ENCODE data around the gene BCL7C.

Gene BCL7C

DNA sequence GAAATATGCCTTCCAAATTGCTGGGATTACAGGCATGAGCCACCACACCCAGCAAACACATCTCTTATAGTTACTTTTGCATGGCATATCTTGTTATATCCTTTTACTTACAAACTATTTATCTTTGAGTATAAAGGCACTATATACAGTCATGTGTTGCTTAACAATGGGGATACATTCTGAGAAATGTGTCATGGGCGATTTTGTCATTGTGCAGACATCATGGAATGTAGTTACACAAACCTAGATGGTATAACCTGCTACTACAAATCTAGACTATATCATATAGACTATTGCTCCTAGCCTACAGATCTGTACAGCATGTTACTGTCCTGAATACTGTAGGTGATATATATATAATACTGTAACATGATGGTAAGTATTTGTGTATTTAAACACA is 43.6 kb downstream of the BCL7C start:
- Histone ChIP-seq H3K4me3 (ENCODE audit: low read depth in 1 of 2, low read length in 2 of 2) (no peak overlapping the region), H3K4me1 (ENCODE audit: control insufficient read depth in 1 of 2, insufficient read depth in 2 of 2, low read length in 2 of 2) (peaks cover 0 to 3% of the 10 kb centered on the region in 2 donors), H3K27me3 (ENCODE audit: low read depth, low read length) (no peaks in the 10 kb centered on the region), H3K36me3 (ENCODE audit: control insufficient read depth in 1 of 2, insufficient read depth in 2 of 2, low read length in 2 of 2) (no peaks in the 10 kb centered on the region), H3K27ac (ENCODE audit: low read length) (no peak overlapping the region), H3K9me3 (ENCODE audit: control insufficient read depth in 1 of 2, low read length in 2 of 2) (no peaks in the 10 kb centered on the region)

DNA sequence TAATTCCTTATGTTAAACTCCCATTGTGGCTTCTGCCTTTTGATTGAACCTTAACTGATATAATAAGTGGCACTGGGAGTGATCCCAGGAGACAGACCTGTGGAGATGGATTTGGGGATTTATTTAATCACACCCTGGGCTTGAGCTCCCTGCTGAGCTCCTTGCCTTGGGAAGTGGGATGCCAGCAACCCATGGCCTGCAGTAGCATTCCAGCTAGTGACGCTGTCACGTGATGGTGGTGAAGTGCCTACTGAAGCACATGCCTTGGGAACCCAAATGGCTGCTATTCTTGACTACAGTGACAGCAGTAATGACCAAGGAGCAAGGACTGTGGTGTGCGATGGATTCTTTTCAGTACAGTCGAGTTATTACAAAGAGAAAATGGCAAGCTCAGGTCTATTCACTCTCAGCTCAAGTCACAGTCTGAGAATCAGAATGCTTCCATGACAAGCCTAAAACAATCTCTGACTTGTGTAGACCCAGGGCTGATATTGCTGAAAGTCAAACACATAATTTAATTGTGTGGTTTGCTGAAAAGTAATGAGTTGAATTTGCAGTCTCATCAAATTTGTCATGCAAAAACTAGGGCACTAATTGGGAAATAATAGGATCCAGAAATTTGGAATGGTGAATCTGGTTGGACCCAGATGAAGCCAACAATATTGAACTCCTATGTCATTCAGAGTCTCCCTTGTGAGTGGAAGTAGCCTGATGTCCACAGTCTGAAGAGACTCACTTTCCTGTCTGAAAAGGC is 47.1 kb downstream of the BCL7C start:
- H3K9me3 ChIP-seq (ENCODE audit: control insufficient read depth in 1 of 2, low read length in 2 of 2), result no peaks in the 10 kb centered on the region
- H3K4me3 ChIP-seq (ENCODE audit: low read depth in 1 of 2, low read length in 2 of 2), result no peak overlapping the region
- peaks cover 0 to 8% of the 10 kb centered on the region in 2 donors for H3K4me1 ChIP-seq (ENCODE audit: control insufficient read depth in 1 of 2, insufficient read depth in 2 of 2, low read length in 2 of 2)
- H3K36me3 ChIP-seq (ENCODE audit: control insufficient read depth in 1 of 2, insufficient read depth in 2 of 2, low read length in 2 of 2), result no peaks in the 10 kb centered on the region
- no peaks in the 10 kb centered on the region for H3K27me3 ChIP-seq (ENCODE audit: low read depth, low read length)
- no peak overlapping the region for H3K27ac ChIP-seq (ENCODE audit: low read length)

DNA sequence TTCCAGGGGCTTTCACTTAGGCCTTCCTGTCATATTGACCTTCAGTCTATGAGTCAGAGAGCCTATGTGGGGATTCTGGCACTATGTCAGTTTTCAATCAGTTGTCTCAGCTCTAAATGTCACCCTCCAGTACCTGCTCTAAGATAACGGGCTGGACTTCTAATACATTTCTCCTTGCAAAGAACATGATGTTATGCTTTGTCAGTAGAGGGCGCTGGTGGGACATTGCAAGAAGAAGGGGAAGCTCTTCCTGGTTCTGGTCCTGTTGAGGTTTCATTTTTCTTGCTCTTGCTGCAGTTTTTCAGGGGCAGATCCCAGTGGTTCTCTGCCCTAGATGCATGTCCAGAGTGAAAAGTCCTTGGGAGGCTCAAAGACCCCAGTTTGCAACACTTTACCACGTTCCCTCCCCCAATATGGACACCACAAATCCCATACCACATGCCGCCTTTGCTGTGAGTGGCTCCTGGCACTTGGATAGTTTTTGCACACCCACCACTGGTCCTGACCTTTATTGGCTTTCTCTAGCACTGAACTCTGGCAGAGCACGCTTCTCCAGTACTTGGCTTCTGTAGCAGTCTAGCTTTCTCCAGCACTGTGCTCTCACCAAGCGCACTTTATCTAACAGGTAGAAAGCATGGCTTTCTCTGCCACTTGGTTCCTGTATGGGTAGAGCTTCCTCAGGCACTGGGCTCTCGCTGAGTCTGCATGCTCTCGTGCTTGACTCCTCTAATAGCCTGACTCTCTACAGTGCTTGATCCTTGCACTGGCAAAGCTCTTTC is 49.0 kb downstream of the BCL7C start:
- Histone ChIP-seq H3K4me3 (ENCODE audit: low read depth in 1 of 2, low read length in 2 of 2) (peak overlapping the region; percentile 38 to 44), H3K9me3 (ENCODE audit: control insufficient read depth in 1 of 2, low read length in 2 of 2) (no peaks in the 10 kb centered on the region), H3K36me3 (ENCODE audit: control insufficient read depth in 1 of 2, insufficient read depth in 2 of 2, low read length in 2 of 2) (no peaks in the 10 kb centered on the region), H3K27me3 (ENCODE audit: low read depth, low read length) (no peaks in the 10 kb centered on the region), H3K4me1 (ENCODE audit: control insufficient read depth in 1 of 2, insufficient read depth in 2 of 2, low read length in 2 of 2) (peaks cover 0 to 8% of the 10 kb centered on the region in 2 donors), H3K27ac (ENCODE audit: low read length) (no peak overlapping the region)

DNA sequence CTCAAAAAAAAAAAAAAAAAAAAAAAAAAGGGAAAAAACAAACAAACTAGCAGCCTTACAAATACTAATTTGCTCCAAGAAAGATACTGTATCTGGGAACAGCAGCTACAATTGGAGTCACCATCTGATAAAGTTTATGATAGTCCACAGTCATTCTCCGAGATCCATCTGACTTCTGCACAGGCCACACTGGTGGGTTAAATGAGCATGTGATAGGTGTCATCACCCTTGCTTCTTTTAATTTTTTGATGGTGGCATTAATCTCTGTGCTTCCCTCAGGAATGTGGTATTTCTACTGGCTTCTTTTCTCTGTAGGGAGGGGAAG is 49.6 kb downstream of the BCL7C start:
- no peak overlapping the region for H3K27ac ChIP-seq (ENCODE audit: low read length)
- H3K4me3 ChIP-seq (ENCODE audit: low read depth in 1 of 2, low read length in 2 of 2), result no peak overlapping the region
- no peaks in the 10 kb centered on the region for H3K27me3 ChIP-seq (ENCODE audit: low read depth, low read length)
- no peaks in the 10 kb centered on the region for H3K9me3 ChIP-seq (ENCODE audit: control insufficient read depth in 1 of 2, low read length in 2 of 2)
- H3K4me1 ChIP-seq (ENCODE audit: control insufficient read depth in 1 of 2, insufficient read depth in 2 of 2, low read length in 2 of 2), result peaks cover 0 to 8% of the 10 kb centered on the region in 2 donors
- no peaks in the 10 kb centered on the region for H3K36me3 ChIP-seq (ENCODE audit: control insufficient read depth in 1 of 2, insufficient read depth in 2 of 2, low read length in 2 of 2)

DNA sequence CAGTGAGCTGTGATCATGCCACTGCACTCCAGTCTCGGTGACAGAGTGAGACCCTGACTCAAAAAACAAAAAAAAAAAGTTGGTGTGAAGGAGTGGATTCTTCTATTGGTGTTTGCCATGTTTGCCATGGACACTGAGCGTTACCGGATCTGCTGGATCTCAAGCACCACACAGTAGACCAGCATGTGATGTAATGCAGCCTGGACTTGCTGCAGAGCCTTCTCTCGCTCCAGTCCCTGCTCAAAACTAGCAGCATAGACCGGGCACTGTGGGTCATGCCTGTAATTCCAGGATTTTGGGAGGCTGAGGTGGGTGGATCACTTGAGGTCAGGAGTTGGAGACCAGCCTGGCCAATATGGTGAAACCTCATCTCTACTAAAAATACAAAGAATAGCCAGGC is 50.4 kb downstream of the BCL7C start:
- no peaks in the 10 kb centered on the region for H3K36me3 ChIP-seq (ENCODE audit: control insufficient read depth in 1 of 2, insufficient read depth in 2 of 2, low read length in 2 of 2)
- H3K27me3 ChIP-seq (ENCODE audit: low read depth, low read length), result no peaks in the 10 kb centered on the region
- no peaks in the 10 kb centered on the region for H3K9me3 ChIP-seq (ENCODE audit: control insufficient read depth in 1 of 2, low read length in 2 of 2)
- H3K4me1 ChIP-seq (ENCODE audit: control insufficient read depth in 1 of 2, insufficient read depth in 2 of 2, low read length in 2 of 2), result peaks cover 0 to 8% of the 10 kb centered on the region in 2 donors
- no peak overlapping the region for H3K27ac ChIP-seq (ENCODE audit: low read length)
- no peak overlapping the region for H3K4me3 ChIP-seq (ENCODE audit: low read depth in 1 of 2, low read length in 2 of 2)

DNA sequence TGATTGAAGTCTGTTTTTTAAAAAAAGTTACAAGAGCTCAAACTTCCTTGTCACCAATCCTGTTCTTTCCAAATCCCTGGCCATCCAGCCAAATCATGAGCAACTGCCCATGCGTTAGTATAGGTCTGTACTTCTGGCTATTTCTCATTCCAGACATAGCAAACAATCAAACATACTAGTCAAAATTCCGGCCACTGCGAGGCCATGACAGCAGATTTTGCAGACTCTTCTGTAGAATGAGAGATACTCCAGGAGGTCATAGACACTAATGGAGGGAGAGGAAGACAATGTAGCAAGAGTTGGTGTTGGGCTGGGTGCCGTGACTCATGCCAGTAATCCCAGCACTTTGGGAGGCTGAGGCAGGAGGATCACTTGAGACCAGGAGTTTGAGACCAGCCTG is 50.9 kb downstream of the BCL7C start:
- no peak overlapping the region for H3K4me3 ChIP-seq (ENCODE audit: low read depth in 1 of 2, low read length in 2 of 2)

DNA sequence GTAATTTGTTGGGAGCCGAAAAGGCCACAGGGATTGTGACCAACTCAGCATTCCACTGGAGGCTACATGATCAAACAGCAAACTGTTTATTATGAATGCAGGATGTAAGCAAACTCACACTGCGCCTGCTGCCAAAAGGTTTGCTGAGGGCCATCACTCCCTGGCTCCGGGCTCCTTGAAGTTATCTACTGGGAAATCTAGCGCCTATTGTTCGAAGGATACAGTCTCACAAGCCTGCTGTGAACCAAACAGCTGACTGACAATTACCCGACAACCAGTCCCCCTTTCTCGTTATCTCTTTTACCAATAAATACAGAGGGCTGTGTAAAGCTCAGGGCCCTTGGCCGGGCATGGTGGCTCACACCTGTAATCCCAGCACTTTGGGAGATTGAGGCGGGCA is 52.5 kb downstream of the BCL7C start:
- Histone ChIP-seq H3K4me3 (ENCODE audit: low read depth in 1 of 2, low read length in 2 of 2) (no peak overlapping the region), H3K27me3 (ENCODE audit: low read depth, low read length) (no peaks in the 10 kb centered on the region), H3K9me3 (ENCODE audit: control insufficient read depth in 1 of 2, low read length in 2 of 2) (no peaks in the 10 kb centered on the region), H3K27ac (ENCODE audit: low read length) (no peak overlapping the region), H3K4me1 (ENCODE audit: control insufficient read depth in 1 of 2, insufficient read depth in 2 of 2, low read length in 2 of 2) (peaks cover 0 to 8% of the 10 kb centered on the region in 2 donors), H3K36me3 (ENCODE audit: control insufficient read depth in 1 of 2, insufficient read depth in 2 of 2, low read length in 2 of 2) (no peaks in the 10 kb centered on the region)

More for the DNA sequence above, 50.9 kb downstream of the BCL7C start:
- Histone ChIP-seq H3K27me3 (ENCODE audit: low read depth, low read length) (no peaks in the 10 kb centered on the region), H3K9me3 (ENCODE audit: control insufficient read depth in 1 of 2, low read length in 2 of 2) (no peaks in the 10 kb centered on the region), H3K4me1 (ENCODE audit: control insufficient read depth in 1 of 2, insufficient read depth in 2 of 2, low read length in 2 of 2) (peaks cover 0 to 8% of the 10 kb centered on the region in 2 donors), H3K27ac (ENCODE audit: low read length) (no peak overlapping the region), H3K36me3 (ENCODE audit: control insufficient read depth in 1 of 2, insufficient read depth in 2 of 2, low read length in 2 of 2) (no peaks in the 10 kb centered on the region)

DNA sequence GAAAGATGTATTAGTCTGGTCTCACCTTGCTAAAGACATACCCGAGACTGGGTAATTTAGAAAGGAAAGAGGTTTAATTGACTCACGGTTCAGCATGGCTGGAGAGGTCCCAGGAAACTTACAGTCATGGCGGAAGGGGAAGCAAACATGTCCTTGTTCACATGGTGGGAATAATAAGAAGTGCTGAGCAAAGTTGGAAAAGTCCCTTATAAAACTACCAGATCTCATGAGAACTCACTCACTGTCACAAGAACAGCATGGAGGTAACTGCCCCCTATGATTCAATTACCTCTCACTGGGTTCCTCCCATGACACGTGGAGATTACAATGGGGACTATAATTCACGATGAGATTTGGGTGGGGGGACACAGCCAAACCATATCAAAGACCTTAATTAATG is 53.3 kb downstream of the BCL7C start:
- H3K27me3 ChIP-seq (ENCODE audit: low read depth, low read length), result no peaks in the 10 kb centered on the region
- no peaks in the 10 kb centered on the region for H3K36me3 ChIP-seq (ENCODE audit: control insufficient read depth in 1 of 2, insufficient read depth in 2 of 2, low read length in 2 of 2)
- no peak overlapping the region for H3K4me3 ChIP-seq (ENCODE audit: low read depth in 1 of 2, low read length in 2 of 2)

DNA sequence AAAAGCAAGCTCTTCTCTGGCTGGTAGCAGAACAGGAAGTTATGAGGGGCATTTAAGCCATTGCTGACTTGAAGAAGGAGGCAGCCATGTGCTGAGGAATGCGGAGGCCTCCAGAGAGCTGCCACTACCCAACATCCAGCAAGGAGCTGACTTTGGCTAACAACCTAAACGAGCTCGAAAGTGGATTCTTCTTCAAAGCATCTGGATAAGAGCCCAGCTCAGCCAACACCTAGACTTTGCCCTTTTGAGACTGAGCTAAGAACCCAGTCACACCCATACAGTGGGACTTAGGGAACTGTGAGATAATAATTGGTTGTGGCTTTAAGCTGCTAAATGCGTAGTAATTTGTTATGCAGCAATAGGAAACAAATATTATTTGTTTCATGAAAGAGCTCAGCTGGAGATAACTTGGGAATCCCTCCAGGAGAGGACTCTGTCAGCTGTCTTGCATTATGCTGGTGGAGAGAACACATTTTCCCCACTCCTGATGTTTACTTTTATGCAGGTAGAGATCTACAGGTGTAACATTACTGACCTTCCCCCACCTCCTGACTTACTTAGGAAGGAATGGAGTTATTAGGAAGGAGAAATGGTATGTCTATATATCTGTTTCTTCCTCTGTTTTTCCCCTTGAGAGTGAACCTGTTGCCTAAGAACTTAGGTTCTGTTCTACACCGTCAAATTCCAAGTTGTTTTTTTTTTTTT is 54.2 kb downstream of the BCL7C start:
- Histone ChIP-seq H3K4me3 (ENCODE audit: low read depth in 1 of 2, low read length in 2 of 2) (no peak overlapping the region), H3K27ac (ENCODE audit: low read length) (peak overlapping the region; percentile 49), H3K27me3 (ENCODE audit: low read depth, low read length) (no peaks in the 10 kb centered on the region), H3K9me3 (ENCODE audit: control insufficient read depth in 1 of 2, low read length in 2 of 2) (no peaks in the 10 kb centered on the region), H3K4me1 (ENCODE audit: control insufficient read depth in 1 of 2, insufficient read depth in 2 of 2, low read length in 2 of 2) (no peaks in the 10 kb centered on the region), H3K36me3 (ENCODE audit: control insufficient read depth in 1 of 2, insufficient read depth in 2 of 2, low read length in 2 of 2) (no peaks in the 10 kb centered on the region)

More for the DNA sequence above, 53.3 kb downstream of the BCL7C start:
- H3K27ac ChIP-seq (ENCODE audit: low read length), result no peak overlapping the region
- peaks cover 0 to 8% of the 10 kb centered on the region in 2 donors for H3K4me1 ChIP-seq (ENCODE audit: control insufficient read depth in 1 of 2, insufficient read depth in 2 of 2, low read length in 2 of 2)
- no peaks in the 10 kb centered on the region for H3K9me3 ChIP-seq (ENCODE audit: control insufficient read depth in 1 of 2, low read length in 2 of 2)

DNA sequence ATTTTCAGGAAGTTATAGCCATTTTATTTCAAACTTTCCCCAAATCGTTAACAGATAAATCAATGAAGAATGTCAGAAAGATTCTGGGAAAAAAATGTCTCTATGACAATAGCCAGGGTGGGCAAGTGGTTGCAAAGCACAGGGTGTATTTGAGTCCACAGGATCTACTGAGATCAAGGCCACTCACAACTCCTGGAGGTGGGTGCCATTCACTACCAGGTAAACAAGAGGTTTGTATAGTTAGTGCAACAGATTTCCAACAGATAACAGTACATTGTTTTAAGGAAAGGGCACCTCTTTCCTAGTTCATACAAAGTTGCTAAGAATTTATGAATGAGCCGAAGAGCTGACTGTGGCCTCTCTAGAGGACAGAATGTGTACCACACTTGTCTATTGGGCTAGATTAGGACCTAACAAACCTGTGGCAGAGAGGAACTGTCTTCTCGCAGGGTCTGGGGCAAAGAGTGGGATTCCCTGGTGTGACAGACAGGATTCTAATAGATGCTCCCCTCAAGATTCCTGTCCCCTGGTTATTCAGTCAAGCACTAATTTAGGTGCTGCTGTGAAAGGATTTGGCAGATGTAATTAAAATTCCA is 54.9 kb downstream of the BCL7C start:
- Histone ChIP-seq H3K27me3 (ENCODE audit: low read depth, low read length) (no peaks in the 10 kb centered on the region), H3K4me3 (ENCODE audit: low read depth in 1 of 2, low read length in 2 of 2) (no peak overlapping the region), H3K4me1 (ENCODE audit: control insufficient read depth in 1 of 2, insufficient read depth in 2 of 2, low read length in 2 of 2) (no peaks in the 10 kb centered on the region), H3K9me3 (ENCODE audit: control insufficient read depth in 1 of 2, low read length in 2 of 2) (no peaks in the 10 kb centered on the region), H3K36me3 (ENCODE audit: control insufficient read depth in 1 of 2, insufficient read depth in 2 of 2, low read length in 2 of 2) (peaks cover 0 to 5% of the 10 kb centered on the region in 2 donors), H3K27ac (ENCODE audit: low read length) (peak overlapping the region; percentile 49)

DNA sequence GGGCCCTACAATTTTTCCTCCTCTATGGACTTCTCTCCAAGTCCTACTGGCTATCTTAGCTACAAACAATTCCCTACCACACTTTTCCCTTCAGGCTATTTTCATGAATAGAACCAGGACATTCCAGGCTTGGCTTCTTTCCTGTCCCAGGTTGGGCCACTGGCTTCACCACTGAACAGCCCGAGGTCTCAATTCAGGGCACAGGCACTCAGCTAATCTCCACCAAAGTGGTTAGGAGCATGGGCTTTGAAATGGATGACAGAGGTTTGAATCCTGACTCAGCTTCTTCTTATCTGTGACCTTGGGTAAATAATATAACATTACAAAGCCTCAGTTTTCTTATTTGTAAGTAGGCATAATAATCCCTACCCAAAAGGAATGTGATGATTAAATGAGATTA is 56.0 kb downstream of the BCL7C start:
- Histone ChIP-seq H3K9me3 (ENCODE audit: control insufficient read depth in 1 of 2, low read length in 2 of 2) (no peaks in the 10 kb centered on the region), H3K27me3 (ENCODE audit: low read depth, low read length) (no peaks in the 10 kb centered on the region), H3K4me1 (ENCODE audit: control insufficient read depth in 1 of 2, insufficient read depth in 2 of 2, low read length in 2 of 2) (no peaks in the 10 kb centered on the region), H3K27ac (ENCODE audit: low read length) (no peak overlapping the region), H3K36me3 (ENCODE audit: control insufficient read depth in 1 of 2, insufficient read depth in 2 of 2, low read length in 2 of 2) (peaks cover 0 to 8% of the 10 kb centered on the region in 2 donors), H3K4me3 (ENCODE audit: low read depth in 1 of 2, low read length in 2 of 2) (no peak overlapping the region)
